HEK293 (cell line): Measurements from ENCODE around the gene MAN1B1.

ENCODE experiments used
- CTCF ChIA-PET: fragments of 350-600 bp; formaldehyde crosslinking; extraction: SDS; loops from one replicate; lab custom pipeline; 2021; ENCODE audit warnings: antibody characterized with exemption; lab: Yijun Ruan, JAX
- POLR2A ChIA-PET: fragments of 300-600 bp; formaldehyde crosslinking; extraction: SDS; loops from one replicate; lab custom pipeline; 2020; ENCODE audit warnings: antibody characterized with exemption, inconsistent platforms; lab: Yijun Ruan, JAX
- H3K27ac ChIP-seq: fragments of 200-500 bp; sonication (Bioruptor generic); 2 replicates; pipeline ENCODE4 v1.5.1; 2014; ENCODE audit warnings: low read depth, low read length, control low read depth, inconsistent platforms; ENCODE audit errors: extremely low read depth
- H3K36me3 ChIP-seq, 2 experiments: fragments of 200-500 bp in 1 of 2; sonication (Bioruptor generic) in 1 of 2; 1 replicate in 1 of 2; 2 replicates in 1 of 2; pipeline ENCODE4 v1.5.1; 2014 to 2017; ENCODE audit warnings: inconsistent platforms in 2 of 2, low read length in 2 of 2; ENCODE audit not compliant: control insufficient read depth in 2 of 2, insufficient read depth in 1 of 2
- H3K4me1 ChIP-seq: fragments of 200-500 bp; sonication (Bioruptor generic); 2 replicates; pipeline ENCODE4 v1.5.1; 2014; ENCODE audit warnings: mild to moderate bottlenecking, low read length, inconsistent platforms; ENCODE audit not compliant: control insufficient read depth, insufficient read depth
- H3K4me3 ChIP-seq: 2 replicates; pipeline ENCODE4 v1.5.1; 2011; ENCODE audit warnings: low read depth, mild to moderate bottlenecking, control low read depth, low read length, moderate library complexity
- H3K9me3 ChIP-seq: fragments of 200-500 bp; sonication (Bioruptor generic); 2 replicates; pipeline ENCODE4 v1.5.1; 2014; ENCODE audit warnings: low read depth, low read length, inconsistent platforms; ENCODE audit not compliant: control insufficient read depth, insufficient read depth
- BCL11B ChIP-seq: fragments of 450-650 bp; formaldehyde crosslinking; IDR thresholded peaks from 2 replicates; pipeline ENCODE4 v1.5.1; 2016; ENCODE audit warnings: low read depth, missing biosample characterization, missing genetic modification characterization
- GLIS1 ChIP-seq: fragments of 450-650 bp; formaldehyde crosslinking; IDR thresholded peaks from 2 replicates; pipeline ENCODE4 v1.5.1; 2016; ENCODE audit warnings: missing biosample characterization, missing genetic modification characterization
- HIC1 ChIP-seq: fragments of 450-650 bp; formaldehyde crosslinking; IDR thresholded peaks from 2 replicates; pipeline ENCODE4 v1.5.1; 2016; ENCODE audit warnings: missing biosample characterization, missing genetic modification characterization
- KLF10 ChIP-seq: fragments of 450-650 bp; IDR thresholded peaks from 2 replicates; pipeline ENCODE4 v1.5.1; 2018; ENCODE audit warnings: missing biosample characterization, mild to moderate bottlenecking, missing genetic modification characterization
- KLF16 ChIP-seq: fragments of 450-650 bp; formaldehyde crosslinking; IDR thresholded peaks from 2 replicates; pipeline ENCODE4 v1.5.1; 2017; ENCODE audit warnings: missing biosample characterization, missing genetic modification characterization
- OVOL3 ChIP-seq: fragments of 450-650 bp; formaldehyde crosslinking; IDR thresholded peaks from 2 replicates; pipeline ENCODE4 v1.5.1; 2016; ENCODE audit warnings: missing biosample characterization, missing genetic modification characterization
- SALL2 ChIP-seq: fragments of 450-650 bp; formaldehyde crosslinking; IDR thresholded peaks from 2 replicates; pipeline ENCODE4 v1.5.0; 2017; ENCODE audit warnings: missing biosample characterization, mild to moderate bottlenecking, missing genetic modification characterization, borderline replicate concordance
- ZBTB17 ChIP-seq: fragments of 450-650 bp; formaldehyde crosslinking; IDR thresholded peaks from 2 replicates; pipeline ENCODE4 v1.5.1; 2016; ENCODE audit warnings: missing biosample characterization, missing genetic modification characterization
- ZBTB20 ChIP-seq: fragments of 450-650 bp; formaldehyde crosslinking; IDR thresholded peaks from 2 replicates; pipeline ENCODE4 v1.5.1; 2016; ENCODE audit warnings: missing biosample characterization, missing genetic modification characterization
- ZBTB8A ChIP-seq: fragments of 450-650 bp; formaldehyde crosslinking; IDR thresholded peaks from 2 replicates; pipeline ENCODE4 v1.5.1; 2016; ENCODE audit warnings: missing biosample characterization, missing genetic modification characterization
- ZFHX2 ChIP-seq: fragments of 450-650 bp; formaldehyde crosslinking; conservative IDR thresholded peaks from 2 replicates; pipeline ENCODE4 v1.5.1; 2016; ENCODE audit warnings: missing biosample characterization, missing genetic modification characterization
- ZNF133 ChIP-seq: fragments of 450-650 bp; formaldehyde crosslinking; IDR thresholded peaks from 2 replicates; pipeline ENCODE4 v1.5.1; 2016; ENCODE audit warnings: missing biosample characterization, missing genetic modification characterization
- ZNF140 ChIP-seq: fragments of 450-650 bp; formaldehyde crosslinking; IDR thresholded peaks from 2 replicates; pipeline ENCODE4 v1.5.1; 2016; ENCODE audit warnings: missing biosample characterization, missing genetic modification characterization
- ZNF155 ChIP-seq: fragments of 450-650 bp; formaldehyde crosslinking; IDR thresholded peaks from 2 replicates; pipeline ENCODE4 v1.5.1; 2016; ENCODE audit warnings: missing biosample characterization, missing genetic modification characterization
- ZNF174 ChIP-seq: fragments of 450-650 bp; formaldehyde crosslinking; IDR thresholded peaks from 2 replicates; pipeline ENCODE4 v1.5.0; 2017; ENCODE audit warnings: missing biosample characterization, mild to moderate bottlenecking, missing genetic modification characterization
- ZNF19 ChIP-seq: fragments of 450-650 bp; formaldehyde crosslinking; IDR thresholded peaks from 2 replicates; pipeline ENCODE4; 2016; ENCODE audit warnings: missing biosample characterization, missing genetic modification characterization, low read depth
- ZNF2 ChIP-seq: fragments of 450-650 bp; formaldehyde crosslinking; IDR thresholded peaks from 2 replicates; pipeline ENCODE4 v1.5.1; 2016; ENCODE audit warnings: missing biosample characterization, missing genetic modification characterization
- ZNF223 ChIP-seq: fragments of 450-650 bp; formaldehyde crosslinking; IDR thresholded peaks from 2 replicates; pipeline ENCODE4 v1.5.1; 2016; ENCODE audit warnings: missing biosample characterization, missing genetic modification characterization
- ZNF292 ChIP-seq: fragments of 450-650 bp; formaldehyde crosslinking; IDR thresholded peaks from 2 replicates; pipeline ENCODE4 v1.5.1; 2016; ENCODE audit warnings: low read depth, missing biosample characterization, missing genetic modification characterization, borderline replicate concordance
- ZNF391 ChIP-seq: fragments of 450-650 bp; formaldehyde crosslinking; IDR thresholded peaks from 2 replicates; pipeline ENCODE4 v1.5.1; 2016; ENCODE audit warnings: low read depth, missing biosample characterization, missing genetic modification characterization, borderline replicate concordance
- ZNF501 ChIP-seq: fragments of 450-650 bp; formaldehyde crosslinking; IDR thresholded peaks from 2 replicates; pipeline ENCODE4 v1.5.1; 2016; ENCODE audit warnings: missing biosample characterization, missing genetic modification characterization
- ZNF529 ChIP-seq: fragments of 450-650 bp; formaldehyde crosslinking; IDR thresholded peaks from 2 replicates; pipeline ENCODE4 v1.5.1; 2017; ENCODE audit warnings: missing genetic modification characterization, missing biosample characterization; ENCODE audit not compliant: insufficient replicate concordance
- ZNF623 ChIP-seq: fragments of 450-650 bp; formaldehyde crosslinking; IDR thresholded peaks from 2 replicates; pipeline ENCODE4 v1.5.1; 2016; ENCODE audit warnings: missing biosample characterization, missing genetic modification characterization
- ZNF626 ChIP-seq: fragments of 450-650 bp; sonication (Bioruptor Pico); formaldehyde crosslinking; IDR thresholded peaks from 2 replicates; pipeline ENCODE4 v1.5.1; 2018; ENCODE audit warnings: missing biosample characterization, missing genetic modification characterization, inconsistent platforms
- ZNF837 ChIP-seq: fragments of 450-650 bp; formaldehyde crosslinking; IDR thresholded peaks from 2 replicates; pipeline ENCODE4 v1.5.1; 2016; ENCODE audit warnings: missing biosample characterization, missing genetic modification characterization
- TF ChIP-seq, protein P1 (sequence below): fragments of 450-650 bp; formaldehyde crosslinking; IDR thresholded peaks from 2 replicates; pipeline ENCODE4 v1.5.1; 2016; ENCODE audit warnings: missing biosample characterization, missing genetic modification characterization

MAN1B1 gene

GRCh38 chr9:137141976-137142936 is 55.5 kb downstream of the MAN1B1 start (continued):
- TF ChIP-seq OVOL3 (no peak), ZNF223 (no peak), ZNF529 (no peak), ZNF391 (no peak), ZFHX2 (tag by site-specific recombination) (peak; percentile 52), BCL11B (no peak), KLF10 (tag by site-specific recombination) (no peak)

DNA sequence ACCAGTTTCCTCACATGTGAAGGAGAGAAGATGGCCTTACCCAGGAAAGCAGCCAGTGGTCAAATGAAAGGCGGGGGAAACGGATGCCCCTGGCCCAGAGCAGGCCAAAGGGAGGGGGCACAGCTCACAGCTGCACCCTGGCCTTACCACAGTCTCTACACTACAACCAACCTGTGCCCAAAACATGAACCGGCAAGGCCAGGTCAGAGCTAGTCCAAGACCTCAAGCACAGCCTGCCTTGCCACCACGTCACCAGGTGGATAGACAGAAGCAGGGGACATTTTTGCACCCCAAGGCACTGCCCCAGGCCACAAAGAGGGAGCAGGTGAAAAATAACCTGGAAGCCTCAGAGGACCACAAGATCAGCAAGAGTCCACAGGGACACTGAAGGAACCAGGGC is 56.7 kb downstream of the MAN1B1 start:
- ChIA-PET CTCF (no interaction called here), POLR2A (no interaction called here)
- Histone ChIP-seq H3K9me3 (no peaks in the 10 kb centered on the region), H3K4me3 (no peak overlapping the region), H3K27ac (no peak overlapping the region), H3K4me1 (no peaks in the 10 kb centered on the region; the same call in 1 of the 2 replicates), H3K36me3 (no peaks in the 10 kb centered on the region)
- no peak for TF ChIP-seq ZNF140 (tag by site-specific recombination)
- TF ChIP-seq ZBTB8A (tag by site-specific recombination): no peak
- TF ChIP-seq ZNF292 (tag by site-specific recombination): no peak
- no peak for TF ChIP-seq ZNF133 (tag by site-specific recombination)
- TF ChIP-seq ZNF19: no peak
- no peak for TF ChIP-seq ZBTB17 (tag by site-specific recombination)
- TF ChIP-seq SALL2 (tag by site-specific recombination): no peak
- TF ChIP-seq, protein P1, sequence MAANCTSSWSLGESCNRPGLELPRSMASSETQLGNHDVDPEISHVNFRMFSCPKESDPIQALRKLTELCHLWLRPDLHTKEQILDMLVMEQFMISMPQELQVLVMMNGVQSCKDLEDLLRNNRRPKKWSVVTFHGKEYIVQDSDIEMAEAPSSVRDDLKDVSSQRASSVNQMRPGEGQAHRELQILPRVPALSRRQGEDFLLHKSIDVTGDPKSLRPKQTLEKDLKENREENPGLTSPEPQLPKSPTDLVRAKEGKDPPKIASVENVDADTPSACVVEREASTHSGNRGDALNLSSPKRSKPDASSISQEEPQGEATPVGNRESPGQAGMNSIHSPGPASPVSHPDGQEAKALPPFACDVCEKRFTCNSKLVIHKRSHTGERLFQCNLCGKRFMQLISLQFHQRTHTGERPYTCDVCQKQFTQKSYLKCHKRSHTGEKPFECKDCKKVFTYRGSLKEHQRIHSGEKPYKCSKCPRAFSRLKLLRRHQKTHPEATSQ (tag by site-specific recombination): no peak
- TF ChIP-seq ZFHX2 (tag by site-specific recombination): no peak
- no peak for TF ChIP-seq ZBTB20 (tag by site-specific recombination)
- TF ChIP-seq HIC1: no peak
- no peak for TF ChIP-seq ZNF623 (tag by site-specific recombination)
- TF ChIP-seq ZNF626 (tag by site-specific recombination): no peak
- no peak for TF ChIP-seq ZNF501 (tag by site-specific recombination)
- TF ChIP-seq ZNF174: no peak
- no peak for TF ChIP-seq ZNF2 (tag by site-specific recombination)
- no peak for TF ChIP-seq ZNF837 (tag by site-specific recombination)
- TF ChIP-seq ZNF155 (tag by site-specific recombination): no peak
- TF ChIP-seq GLIS1 (tag by site-specific recombination): no peak
- no peak for TF ChIP-seq KLF16 (tag by site-specific recombination)
